ENCODE measurements around the gene MRPS30. TPM values are rescaled to one million over a fixed set of nuclear protein-coding genes. Genes with fewer than 3 reads are reported as not detected.

Gene MRPS30
- total RNA-seq, 1 experiment from 2014 or later: 101 TPM

- no peak for TF ChIP-seq REST (IDR thresholded peaks at IDR 0.05; ENCODE audit: low read depth)
- TF ChIP-seq MAX (IDR thresholded peaks at IDR 0.05): no peak
- TF ChIP-seq POLR2AphosphoS5 (IDR thresholded peaks at IDR 0.05; ENCODE audit: low read depth, low read length): no peak
- no peak for TF ChIP-seq SRF (IDR thresholded peaks at IDR 0.05; ENCODE audit: low read depth)
- no peak for TF ChIP-seq FOSL1 (IDR thresholded peaks at IDR 0.05; ENCODE audit: low read depth)
- no peak for TF ChIP-seq POLR2A (IDR thresholded peaks at IDR 0.05; ENCODE audit: borderline replicate concordance, extremely low read depth, insufficient read depth, insufficient read length)
These were observed 6.8 kb upstream of the MRPS30 start (continued) for GRCh38 chr5:44801992-44802391.

- Histone ChIP-seq H4K20me1 (ENCODE audit: insufficient read depth) (no peaks in the 10 kb centered on the region), H3K9me3 (ENCODE audit: control insufficient read depth in 1 of 2, insufficient read depth in 1 of 2, low read depth in 1 of 2, low read length in 2 of 2) (no peaks in the 10 kb centered on the region), H3K9ac (ENCODE audit: low read length) (no peak overlapping the region), H3K9me2 (ENCODE audit: insufficient read depth) (no peaks in the 10 kb centered on the region), H3K4me2 (ENCODE audit: low read length) (peak overlapping the region; percentile 64; the same call in 1 of the 2 replicates), H3K4me3 (replicated peaks in 1 of 2; ENCODE audit: low read depth in 1 of 2, low read length in 2 of 2) (no peak overlapping the region), H3K4me1 (ENCODE audit: control insufficient read depth in 1 of 2, insufficient read depth in 2 of 2, low read length in 2 of 2) (peaks cover 10 to 23% of the 10 kb centered on the region in 2 experiments; a peak in 3 of 4 replicates), H3K27me3 (ENCODE audit: insufficient read depth, low read length) (no peaks in the 10 kb centered on the region), H3K27ac (ENCODE audit: low read depth, low read length) (no peak overlapping the region), H3K79me2 (ENCODE audit: insufficient read depth, low read length) (peaks cover 37% of the 10 kb centered on the region), H2AFZ (ENCODE audit: low read depth, low read length, poor library complexity, severe bottlenecking) (no peak overlapping the region), H3K36me3 (ENCODE audit: control insufficient read depth in 1 of 2, insufficient read depth in 2 of 2, low read length in 2 of 2) (peaks cover 10 to 12% of the 10 kb centered on the region in 2 experiments)
- no peak for DNase-seq (ENCODE audit: low read depth, low spot score)
- RAD21 ChIA-PET (ENCODE audit: low non-redundant PET in 1 of 2, low total read pairs in 2 of 2, uncharacterized antibody in 2 of 2, unreplicated experiment in 2 of 2): no interaction called here
- CTCF ChIA-PET: no interaction called here
- intact Hi-C loops (cut with micrococcal nuclease): no loop called here
- TF ChIP-seq JUND (IDR thresholded peaks at IDR 0.05): no peak
- no peak for TF ChIP-seq CTCF (IDR thresholded peaks at IDR 0.05 in 2 of 3, conservative IDR thresholded peaks at IDR 0.05 in 1 of 3; ENCODE audit: borderline replicate concordance in 1 of 3, insufficient read depth in 1 of 3, low read depth in 2 of 3, low read length in 2 of 3)
- TF ChIP-seq MAX (IDR thresholded peaks at IDR 0.05): no peak
- no peak for TF ChIP-seq POLR2AphosphoS5 (IDR thresholded peaks at IDR 0.05; ENCODE audit: low read depth, low read length)
- TF ChIP-seq CEBPB (IDR thresholded peaks at IDR 0.05; ENCODE audit: low read depth): no peak
- TF ChIP-seq ZNF274 (IDR thresholded peaks at IDR 0.05; ENCODE audit: low read depth, low read length): no peak
- no peak for TF ChIP-seq EGR1 (IDR thresholded peaks at IDR 0.05; ENCODE audit: low read depth)
- no peak for ATAC-seq
- POLR2A ChIA-PET: no interaction called here
- no TSS peak for BruUV-seq (replicated peaks)
These were observed 2.1 kb upstream of the MRPS30 start for GRCh38 chr5:44806608-44807007.

Data from HCT116 (cell line).